Loucy (cell line): Measurements from ENCODE around the gene RRH.

Experiments used
- EZH2phosphoT487 ChIP-seq: fragments of 200-600 bp; IDR thresholded peaks from 2 replicates; pipeline ENCODE4 v1.6.1; 2018; ENCODE audit warnings: antibody characterized with exemption, mild to moderate bottlenecking, moderate library complexity, borderline replicate concordance
- TF ChIP-seq, protein P1 (sequence below): fragments of 200-600 bp; sonication (generic); conservative IDR thresholded peaks from 2 replicates; pipeline ENCODE4 v1.5.1; 2014; ENCODE audit warnings: mild to moderate bottlenecking, antibody characterized with exemption, low read length

DNA sequence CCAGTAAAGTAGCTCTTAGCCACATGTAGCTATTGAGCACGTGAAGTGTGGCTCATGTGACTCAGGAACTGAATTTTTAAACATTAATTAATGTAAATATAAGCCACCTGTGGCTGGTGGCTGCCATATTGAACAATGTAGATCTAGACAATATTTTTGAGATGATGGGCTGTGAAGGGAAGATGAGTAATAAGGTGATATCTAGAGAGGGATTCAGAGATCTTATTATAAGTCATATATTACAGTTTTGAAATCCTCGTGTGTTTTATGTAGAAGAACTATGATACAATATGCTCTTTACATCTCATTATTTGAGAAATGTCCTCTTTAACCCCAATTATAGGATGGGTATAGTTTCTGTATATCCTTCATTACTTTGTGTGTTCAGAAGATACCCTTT lies 6.6 kb upstream of the RRH start:
- TF ChIP-seq, protein P1, sequence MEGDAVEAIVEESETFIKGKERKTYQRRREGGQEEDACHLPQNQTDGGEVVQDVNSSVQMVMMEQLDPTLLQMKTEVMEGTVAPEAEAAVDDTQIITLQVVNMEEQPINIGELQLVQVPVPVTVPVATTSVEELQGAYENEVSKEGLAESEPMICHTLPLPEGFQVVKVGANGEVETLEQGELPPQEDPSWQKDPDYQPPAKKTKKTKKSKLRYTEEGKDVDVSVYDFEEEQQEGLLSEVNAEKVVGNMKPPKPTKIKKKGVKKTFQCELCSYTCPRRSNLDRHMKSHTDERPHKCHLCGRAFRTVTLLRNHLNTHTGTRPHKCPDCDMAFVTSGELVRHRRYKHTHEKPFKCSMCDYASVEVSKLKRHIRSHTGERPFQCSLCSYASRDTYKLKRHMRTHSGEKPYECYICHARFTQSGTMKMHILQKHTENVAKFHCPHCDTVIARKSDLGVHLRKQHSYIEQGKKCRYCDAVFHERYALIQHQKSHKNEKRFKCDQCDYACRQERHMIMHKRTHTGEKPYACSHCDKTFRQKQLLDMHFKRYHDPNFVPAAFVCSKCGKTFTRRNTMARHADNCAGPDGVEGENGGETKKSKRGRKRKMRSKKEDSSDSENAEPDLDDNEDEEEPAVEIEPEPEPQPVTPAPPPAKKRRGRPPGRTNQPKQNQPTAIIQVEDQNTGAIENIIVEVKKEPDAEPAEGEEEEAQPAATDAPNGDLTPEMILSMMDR: no peak
- no peak for TF ChIP-seq EZH2phosphoT487
